Transverse colon (tissue), 4 donors: ENCODE measurements around the gene EMC10.

Experiments used
- EP300 ChIP-seq: sonication (generic); formaldehyde crosslinking; IDR thresholded peaks from one replicate; pipeline ENCODE4 v1.6.1; 2017; ENCODE audit warnings: antibody characterized with exemption, low read depth
- POLR2A ChIP-seq: fragments of 450-650 bp; IDR thresholded peaks from one replicate; pipeline ENCODE4 v1.6.1; 2016; ENCODE audit warnings: antibody characterized with exemption, mild to moderate bottlenecking, moderate library complexity
- POLR2AphosphoS5 ChIP-seq, 3 donors: sonication (generic); formaldehyde crosslinking; IDR thresholded peaks; one replicate each; pipeline ENCODE4 v1.6.1; 2016; ENCODE audit warnings: antibody characterized with exemption in 3 of 3
- TF ChIP-seq, protein P1 (sequence below), 5 experiments: fragments of 200-600 bp in 3 of 5; fragments of 450-650 bp in 2 of 5; sonication (generic) in 3 of 5; IDR thresholded peaks; 1 replicate in 2 of 5; 2 replicates in 3 of 5; pipeline ENCODE4 v1.5.1; 2016 to 2017; ENCODE audit warnings: antibody characterized with exemption in 5 of 5, inconsistent platforms in 3 of 5, mild to moderate bottlenecking in 2 of 5, moderate library complexity in 1 of 5

DNA sequence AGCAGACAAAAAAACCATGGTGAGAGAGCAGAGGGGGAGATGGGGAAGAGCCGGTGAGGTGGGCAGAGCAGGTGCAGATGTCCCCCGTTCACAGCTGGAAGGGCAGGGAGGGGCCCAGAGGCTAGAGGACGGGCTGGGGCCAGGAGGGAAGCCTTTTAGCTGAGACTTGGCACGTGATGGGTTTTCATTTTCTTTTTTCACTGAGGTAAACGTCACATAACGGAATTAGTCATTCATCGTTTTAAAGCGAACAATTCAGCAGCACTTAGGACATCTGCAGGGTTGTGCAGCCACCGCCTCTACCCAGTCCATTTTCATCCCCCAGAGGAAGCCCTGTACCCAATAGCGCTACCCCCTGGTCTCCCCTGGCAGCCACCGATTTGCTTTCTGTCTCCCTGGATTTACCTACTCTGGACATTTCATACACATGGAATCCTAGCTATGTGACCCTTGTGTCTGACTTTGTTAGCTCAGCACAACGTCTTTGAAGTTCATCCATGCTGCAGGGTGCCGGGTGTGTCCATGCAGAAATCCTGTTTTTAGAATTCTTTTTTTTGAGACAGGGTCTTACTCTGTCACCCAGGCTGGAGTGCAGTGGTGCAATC, 16.0 kb upstream of the EMC10 start:
- TF ChIP-seq, protein P1, sequence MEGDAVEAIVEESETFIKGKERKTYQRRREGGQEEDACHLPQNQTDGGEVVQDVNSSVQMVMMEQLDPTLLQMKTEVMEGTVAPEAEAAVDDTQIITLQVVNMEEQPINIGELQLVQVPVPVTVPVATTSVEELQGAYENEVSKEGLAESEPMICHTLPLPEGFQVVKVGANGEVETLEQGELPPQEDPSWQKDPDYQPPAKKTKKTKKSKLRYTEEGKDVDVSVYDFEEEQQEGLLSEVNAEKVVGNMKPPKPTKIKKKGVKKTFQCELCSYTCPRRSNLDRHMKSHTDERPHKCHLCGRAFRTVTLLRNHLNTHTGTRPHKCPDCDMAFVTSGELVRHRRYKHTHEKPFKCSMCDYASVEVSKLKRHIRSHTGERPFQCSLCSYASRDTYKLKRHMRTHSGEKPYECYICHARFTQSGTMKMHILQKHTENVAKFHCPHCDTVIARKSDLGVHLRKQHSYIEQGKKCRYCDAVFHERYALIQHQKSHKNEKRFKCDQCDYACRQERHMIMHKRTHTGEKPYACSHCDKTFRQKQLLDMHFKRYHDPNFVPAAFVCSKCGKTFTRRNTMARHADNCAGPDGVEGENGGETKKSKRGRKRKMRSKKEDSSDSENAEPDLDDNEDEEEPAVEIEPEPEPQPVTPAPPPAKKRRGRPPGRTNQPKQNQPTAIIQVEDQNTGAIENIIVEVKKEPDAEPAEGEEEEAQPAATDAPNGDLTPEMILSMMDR (IDR thresholded peaks at IDR 0.05), result no peak
- TF ChIP-seq EP300, result no peak
- TF ChIP-seq POLR2A, result no peak
- TF ChIP-seq POLR2AphosphoS5 (IDR thresholded peaks at IDR 0.05), result no peak
